ENCODE measurements around the gene LBHD2. TPM values are rescaled to one million over a fixed set of nuclear protein-coding genes. Genes with fewer than 3 reads are reported as not detected.

LBHD2 gene
- total and polyA plus RNA-seq, 2 of the 13 experiments (the other 11 are each of a cell fraction or from before 2014, with no cell fraction given): 0.67 to 1.00 TPM

DNA sequence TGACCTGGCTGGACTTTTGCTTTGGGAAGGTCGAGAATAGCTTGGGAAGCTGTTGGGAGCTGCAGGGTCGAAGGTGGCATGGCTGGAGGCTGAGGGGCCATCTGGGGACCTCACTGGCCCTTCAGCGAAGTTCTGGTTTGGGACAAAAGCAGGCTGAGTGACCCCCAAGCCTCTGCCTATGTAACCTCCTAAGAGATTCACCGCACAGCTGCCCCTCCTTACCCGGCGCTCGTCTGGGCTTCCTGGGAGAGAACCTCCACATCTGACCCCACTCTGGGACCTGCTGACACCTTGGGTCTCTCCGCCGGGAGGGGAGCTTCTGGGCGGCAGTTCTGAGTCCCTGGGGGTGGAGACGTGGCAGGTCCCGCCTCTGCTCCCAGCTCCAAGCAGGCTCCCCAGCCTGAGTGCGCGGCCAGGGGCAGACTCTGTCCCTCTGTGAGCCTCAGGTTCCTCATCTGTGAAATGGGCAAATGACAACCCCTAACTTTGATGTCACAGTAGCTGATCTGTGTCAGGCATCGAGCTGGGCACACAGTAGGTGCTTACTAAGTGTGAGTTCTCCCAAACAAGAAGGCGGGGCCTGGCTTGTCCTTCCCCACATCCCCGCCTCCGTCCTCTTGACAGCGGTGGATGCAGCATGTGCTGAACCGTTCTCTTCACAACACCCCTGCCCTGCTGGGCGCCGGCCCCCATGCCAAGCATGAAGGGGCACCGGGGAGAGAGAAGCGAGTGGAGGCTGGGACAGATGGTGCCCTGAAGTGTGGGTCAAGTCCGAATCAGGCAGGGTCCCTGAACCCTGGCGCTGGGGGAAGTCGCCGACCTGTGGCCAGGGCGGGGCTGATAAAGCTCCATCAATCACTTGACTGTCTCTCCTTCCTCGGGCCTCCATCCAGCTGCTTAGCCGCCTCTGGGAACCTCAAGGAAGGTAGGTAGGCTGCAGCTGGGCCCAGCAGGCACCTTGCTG, 14.3 kb downstream of the LBHD2 start:
- peak overlapping the region; percentile 99 for H3K27ac ChIP-seq (ENCODE audit: extremely low read length, insufficient read depth, low read length)
- DNase-seq (ENCODE audit: low spot score) (no peak), ATAC-seq (peak; percentile 0; the same call in 2 of the 3 replicates), FAIRE-seq (no peak)
- peak overlapping the region; percentile 36 to 73 (median 63); a peak in 5 of 6 replicates for H3K4me3 ChIP-seq (replicated peaks in 1 of 3; ENCODE audit: insufficient read depth in 1 of 3, low read depth in 2 of 3, low read length in 3 of 3)
- no TSS peak for BruUV-seq (replicated peaks)
- peak overlapping the region; percentile 87 for H3K9ac ChIP-seq (ENCODE audit: insufficient read depth, low read depth, low read length)
- H3K4me1 ChIP-seq (ENCODE audit: insufficient read depth, low read length): peaks cover 85% of the 10 kb centered on the region
- in situ Hi-C loops (cut with HindIII; ENCODE audit: extremely low pct_ligation_motif_present, low pct_unique_long_range_greater_than_20kb): no loop called here
- H3K4me2 ChIP-seq (ENCODE audit: low read depth, low read length): peak overlapping the region; percentile 99
- CTCF ChIA-PET (ENCODE audit: low intra/inter-chr PET ratio, low total read pairs): no interaction called here
- intact Hi-C loops (cut with micrococcal nuclease; ENCODE audit: unreplicated experiment): no loop called here
- POLR2A ChIA-PET: interaction anchor here (0.6 to 3.9 kb wide), 13 partner anchors 8 to 414 kb away, joined by 3 to 55 read pairs (median 5); partner anchors contain the start of genes EIF5 and LBHD2
- no peak overlapping the region for H2AFZ ChIP-seq (ENCODE audit: low read length)
- 39% methylated on average over 20 of the region's 31 CpGs for WGBS (ENCODE audit: low lambda C conversion rate)
- no peaks in the 10 kb centered on the region for H3K36me3 ChIP-seq (replicated peaks in 1 of 2; ENCODE audit: control insufficient read depth in 1 of 2, insufficient read depth in 2 of 2, low read length in 2 of 2)
- H3K79me2 ChIP-seq (ENCODE audit: insufficient read depth, low read length): peaks cover 29% of the 10 kb centered on the region
- H3K9me3 ChIP-seq (ENCODE audit: low read length): no peaks in the 10 kb centered on the region
- peaks cover 8% of the 10 kb centered on the region; the same call in 1 of the 2 replicates for H4K20me1 ChIP-seq (ENCODE audit: insufficient read depth, low read length)
- H3K27me3 ChIP-seq (ENCODE audit: control insufficient read depth in 1 of 2, insufficient read depth in 2 of 2, low read length in 2 of 2): no peaks in the 10 kb centered on the region; a peak in 1 of 5 replicates
- TF ChIP-seq, protein P1, sequence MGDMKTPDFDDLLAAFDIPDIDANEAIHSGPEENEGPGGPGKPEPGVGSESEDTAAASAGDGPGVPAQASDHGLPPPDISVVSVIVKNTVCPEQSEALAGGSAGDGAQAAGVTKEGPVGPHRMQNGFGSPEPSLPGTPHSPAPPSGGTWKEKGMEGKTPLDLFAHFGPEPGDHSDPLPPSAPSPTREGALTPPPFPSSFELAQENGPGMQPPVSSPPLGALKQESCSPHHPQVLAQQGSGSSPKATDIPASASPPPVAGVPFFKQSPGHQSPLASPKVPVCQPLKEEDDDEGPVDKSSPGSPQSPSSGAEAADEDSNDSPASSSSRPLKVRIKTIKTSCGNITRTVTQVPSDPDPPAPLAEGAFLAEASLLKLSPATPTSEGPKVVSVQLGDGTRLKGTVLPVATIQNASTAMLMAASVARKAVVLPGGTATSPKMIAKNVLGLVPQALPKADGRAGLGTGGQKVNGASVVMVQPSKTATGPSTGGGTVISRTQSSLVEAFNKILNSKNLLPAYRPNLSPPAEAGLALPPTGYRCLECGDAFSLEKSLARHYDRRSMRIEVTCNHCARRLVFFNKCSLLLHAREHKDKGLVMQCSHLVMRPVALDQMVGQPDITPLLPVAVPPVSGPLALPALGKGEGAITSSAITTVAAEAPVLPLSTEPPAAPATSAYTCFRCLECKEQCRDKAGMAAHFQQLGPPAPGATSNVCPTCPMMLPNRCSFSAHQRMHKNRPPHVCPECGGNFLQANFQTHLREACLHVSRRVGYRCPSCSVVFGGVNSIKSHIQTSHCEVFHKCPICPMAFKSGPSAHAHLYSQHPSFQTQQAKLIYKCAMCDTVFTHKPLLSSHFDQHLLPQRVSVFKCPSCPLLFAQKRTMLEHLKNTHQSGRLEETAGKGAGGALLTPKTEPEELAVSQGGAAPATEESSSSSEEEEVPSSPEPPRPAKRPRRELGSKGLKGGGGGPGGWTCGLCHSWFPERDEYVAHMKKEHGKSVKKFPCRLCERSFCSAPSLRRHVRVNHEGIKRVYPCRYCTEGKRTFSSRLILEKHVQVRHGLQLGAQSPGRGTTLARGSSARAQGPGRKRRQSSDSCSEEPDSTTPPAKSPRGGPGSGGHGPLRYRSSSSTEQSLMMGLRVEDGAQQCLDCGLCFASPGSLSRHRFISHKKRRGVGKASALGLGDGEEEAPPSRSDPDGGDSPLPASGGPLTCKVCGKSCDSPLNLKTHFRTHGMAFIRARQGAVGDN (CRISPR knock-in tag; IDR thresholded peaks at IDR 0.05): peak; percentile 68
- TF ChIP-seq EP300 (IDR thresholded peaks at IDR 0.05; ENCODE audit: low read depth in 2 of 2, low read length in 2 of 2): peak in 1 of 2 experiments; percentile 13; a peak in 1 of 4 replicates
- TF ChIP-seq EP300 (CRISPR knock-in tag; IDR thresholded peaks at IDR 0.05; ENCODE audit: borderline replicate concordance): no peak
- TF ChIP-seq HNRNPL (IDR thresholded peaks at IDR 0.05; ENCODE audit: low read depth, low read length): peak; percentile 77; the same call in 1 of the 2 replicates
- TF ChIP-seq, protein P2, sequence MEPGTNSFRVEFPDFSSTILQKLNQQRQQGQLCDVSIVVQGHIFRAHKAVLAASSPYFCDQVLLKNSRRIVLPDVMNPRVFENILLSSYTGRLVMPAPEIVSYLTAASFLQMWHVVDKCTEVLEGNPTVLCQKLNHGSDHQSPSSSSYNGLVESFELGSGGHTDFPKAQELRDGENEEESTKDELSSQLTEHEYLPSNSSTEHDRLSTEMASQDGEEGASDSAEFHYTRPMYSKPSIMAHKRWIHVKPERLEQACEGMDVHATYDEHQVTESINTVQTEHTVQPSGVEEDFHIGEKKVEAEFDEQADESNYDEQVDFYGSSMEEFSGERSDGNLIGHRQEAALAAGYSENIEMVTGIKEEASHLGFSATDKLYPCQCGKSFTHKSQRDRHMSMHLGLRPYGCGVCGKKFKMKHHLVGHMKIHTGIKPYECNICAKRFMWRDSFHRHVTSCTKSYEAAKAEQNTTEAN (CRISPR knock-in tag; conservative IDR thresholded peaks at IDR 0.05): no peak
- TF ChIP-seq TBP (CRISPR knock-in tag; IDR thresholded peaks at IDR 0.05): no peak
- TF ChIP-seq ZNF709 (CRISPR knock-in tag; IDR thresholded peaks at IDR 0.05): no peak
- TF ChIP-seq IKZF4 (CRISPR knock-in tag; IDR thresholded peaks at IDR 0.05; ENCODE audit: borderline replicate concordance, low read depth, not compliant biosample characterization): peak; percentile 5
- TF ChIP-seq LCORL (IDR thresholded peaks at IDR 0.05): no peak
- no peak for TF ChIP-seq LCORL (CRISPR knock-in tag; IDR thresholded peaks at IDR 0.05)
- TF ChIP-seq, protein P3, sequence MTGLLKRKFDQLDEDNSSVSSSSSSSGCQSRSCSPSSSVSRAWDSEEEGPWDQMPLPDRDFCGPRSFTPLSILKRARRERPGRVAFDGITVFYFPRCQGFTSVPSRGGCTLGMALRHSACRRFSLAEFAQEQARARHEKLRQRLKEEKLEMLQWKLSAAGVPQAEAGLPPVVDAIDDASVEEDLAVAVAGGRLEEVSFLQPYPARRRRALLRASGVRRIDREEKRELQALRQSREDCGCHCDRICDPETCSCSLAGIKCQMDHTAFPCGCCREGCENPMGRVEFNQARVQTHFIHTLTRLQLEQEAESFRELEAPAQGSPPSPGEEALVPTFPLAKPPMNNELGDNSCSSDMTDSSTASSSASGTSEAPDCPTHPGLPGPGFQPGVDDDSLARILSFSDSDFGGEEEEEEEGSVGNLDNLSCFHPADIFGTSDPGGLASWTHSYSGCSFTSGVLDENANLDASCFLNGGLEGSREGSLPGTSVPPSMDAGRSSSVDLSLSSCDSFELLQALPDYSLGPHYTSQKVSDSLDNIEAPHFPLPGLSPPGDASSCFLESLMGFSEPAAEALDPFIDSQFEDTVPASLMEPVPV (CRISPR knock-in tag; IDR thresholded peaks at IDR 0.05): no peak
- 0 out of 2 replicates have a peak, but pooled peaks have one; percentile 11 for TF ChIP-seq ZNF891 (CRISPR knock-in tag; IDR thresholded peaks at IDR 0.05)
- TF ChIP-seq, protein P4, sequence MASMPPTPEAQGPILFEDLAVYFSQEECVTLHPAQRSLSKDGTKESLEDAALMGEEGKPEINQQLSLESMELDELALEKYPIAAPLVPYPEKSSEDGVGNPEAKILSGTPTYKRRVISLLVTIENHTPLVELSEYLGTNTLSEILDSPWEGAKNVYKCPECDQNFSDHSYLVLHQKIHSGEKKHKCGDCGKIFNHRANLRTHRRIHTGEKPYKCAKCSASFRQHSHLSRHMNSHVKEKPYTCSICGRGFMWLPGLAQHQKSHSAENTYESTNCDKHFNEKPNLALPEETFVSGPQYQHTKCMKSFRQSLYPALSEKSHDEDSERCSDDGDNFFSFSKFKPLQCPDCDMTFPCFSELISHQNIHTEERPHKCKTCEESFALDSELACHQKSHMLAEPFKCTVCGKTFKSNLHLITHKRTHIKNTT (CRISPR knock-in tag; IDR thresholded peaks at IDR 0.05): no peak
